Stimulated activated naive CD8-positive, alpha-beta T cell treated with anti-CD3 and anti-CD28 coated beads, Interleukin-15, Interleukin-2, amounts not matched to agents 100 U/mL and 50 U/mL, for 24 hours (primary cell): ENCODE results near the gene EAF1.
"Not testable (repeated sequence)": the region's sequence is repeated elsewhere in the genome, so short reads cannot be mapped to it uniquely, and the experiment has no call there.

ENCODE experiments used
- ATAC-seq: fragments of 150-1000 bp; cut with Tn5 transposase; one replicate; pipeline ENCODE4 v1.10.0; 2021
- DNase-seq: peaks from one replicate; pipeline ENCODE4 v3.0.0; 2021

EAF1 gene

DNA sequence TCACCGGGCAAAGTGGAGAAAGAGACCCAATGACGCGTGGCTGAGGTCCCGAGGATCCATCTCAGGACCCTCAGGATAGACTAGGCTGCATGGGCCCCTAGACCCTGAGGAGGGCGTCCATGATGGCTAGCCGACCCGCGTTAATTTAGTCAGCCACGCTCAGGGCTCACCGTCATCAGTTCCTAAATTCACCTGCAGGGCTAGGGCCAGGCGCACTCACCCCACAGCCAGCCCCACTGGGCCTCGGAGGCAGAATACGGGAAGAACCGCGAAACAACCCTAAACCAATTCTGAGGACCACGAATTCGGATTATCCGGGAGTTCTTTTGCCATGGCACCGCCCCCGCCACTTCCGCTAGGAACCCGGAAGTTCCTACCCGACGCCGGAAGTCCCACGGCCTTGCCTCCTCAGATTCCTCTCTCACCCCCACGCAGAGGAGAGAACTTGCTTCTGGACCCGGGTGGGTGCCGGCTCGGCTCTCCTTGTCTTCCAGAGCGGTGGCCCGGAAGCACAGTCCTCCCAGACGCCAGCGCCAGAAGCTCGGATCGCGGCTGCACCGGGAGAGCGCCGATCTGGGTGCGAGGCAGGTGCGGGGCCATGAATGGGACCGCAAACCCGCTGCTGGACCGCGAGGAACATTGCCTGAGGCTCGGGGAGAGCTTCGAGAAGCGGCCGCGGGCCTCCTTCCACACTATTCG lies at the start of gene EAF1, which contains the start of gene METTL6:
EAF1 (plus strand) TSS at position 417 of the 699 bp plus-strand sequence; CDS start at position 599, 182 bp downstream.
METTL6 (minus strand) TSS at position 363 of the 699 bp plus-strand sequence. CDS start 1,033 bp downstream, outside the sequence.
- ATAC-seq (peak; percentile 91), DNase-seq (peak; percentile 90)

- DNase-seq (peak; percentile 91), ATAC-seq (peak; percentile 94)
These were observed 49.2 kb upstream of the EAF1 start for GRCh38 chr3:15377961-15378791.

DNA sequence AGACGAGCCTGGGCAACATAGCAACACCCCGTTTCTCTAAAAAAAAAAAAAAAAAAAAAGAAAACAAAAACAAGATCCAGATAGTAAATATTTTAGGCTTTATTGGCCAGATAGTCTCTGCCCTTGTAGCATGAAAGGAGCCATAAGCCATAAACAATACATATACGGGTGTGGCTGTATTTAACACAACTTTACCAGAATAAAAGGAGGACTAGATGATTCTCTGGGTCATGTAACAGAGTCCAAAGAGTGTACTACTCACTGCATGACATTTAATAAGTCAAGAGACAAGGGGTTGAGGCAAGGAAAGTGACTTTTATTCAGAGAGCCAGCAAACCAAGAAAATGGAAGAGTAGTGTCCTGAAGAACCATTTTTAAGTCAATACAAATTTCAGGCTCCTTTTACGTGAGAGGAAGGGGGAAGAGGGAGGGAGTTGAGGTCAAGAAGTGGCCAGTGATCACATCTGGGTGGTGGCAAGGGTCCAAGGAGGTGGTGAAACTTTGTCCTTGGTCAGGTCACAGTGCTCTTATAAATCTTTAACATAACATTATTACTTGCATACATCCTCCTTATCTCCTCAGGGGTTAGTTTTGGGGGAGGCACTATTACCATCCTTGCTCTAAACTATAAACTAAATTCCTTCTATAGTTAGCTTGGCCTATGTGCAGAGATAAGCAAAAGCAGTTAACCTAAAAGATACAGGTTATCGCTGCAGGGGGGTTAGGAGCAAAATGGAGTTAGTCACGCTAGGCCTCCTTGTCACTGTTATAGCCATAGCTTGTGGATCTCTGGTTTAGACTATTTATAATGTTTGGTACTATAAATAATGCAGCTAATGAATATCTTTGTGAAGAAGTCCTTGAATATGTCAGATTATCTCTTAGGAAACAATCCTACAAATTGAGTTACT lies 46.2 kb upstream of the EAF1 start:
- DNase-seq (no peak), ATAC-seq (no peak)

- DNase-seq (no peak), ATAC-seq (no peak)
These were observed 44.9 kb upstream of the EAF1 start for GRCh38 chr3:15382405-15382923.

- DNase-seq = no peak
- ATAC-seq = no peak
These were observed 42.7 kb upstream of the EAF1 start for GRCh38 chr3:15384510-15385237.

GRCh38 chr3:15385238-15385695 lies 42.1 kb upstream of the EAF1 start:
- DNase-seq = not testable (repeated sequence)

GRCh38 chr3:15385901-15386653 lies 41.3 kb upstream of the EAF1 start:
- ATAC-seq (no peak), DNase-seq (no peak)

More at GRCh38 chr3:15385238-15385695, 42.1 kb upstream of the EAF1 start:
- not testable (repeated sequence) for ATAC-seq

GRCh38 chr3:15386654-15386955 lies 40.8 kb upstream of the EAF1 start:
- not testable (repeated sequence) for ATAC-seq, DNase-seq

DNA sequence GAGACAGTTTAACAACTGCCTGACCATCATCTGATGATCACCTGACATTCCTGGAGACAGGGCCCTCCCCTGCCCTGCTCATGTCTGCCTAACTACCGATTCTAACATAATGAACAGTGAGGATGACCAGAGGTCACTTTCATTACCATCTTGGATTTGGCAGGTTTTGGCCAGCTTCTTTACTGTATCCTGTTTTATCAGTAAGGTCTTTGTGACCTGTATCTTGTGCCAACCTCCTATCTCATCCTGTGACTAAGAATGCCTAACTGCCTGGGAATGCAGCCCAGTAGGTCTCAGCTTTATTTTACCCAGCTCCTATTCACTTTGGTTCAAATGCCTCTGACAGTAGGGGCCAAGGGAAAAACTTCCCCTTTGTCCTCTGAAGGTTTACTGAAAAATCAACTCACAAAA lies 40.2 kb upstream of the EAF1 start:
- DNase-seq = no peak
- ATAC-seq = no peak

DNA sequence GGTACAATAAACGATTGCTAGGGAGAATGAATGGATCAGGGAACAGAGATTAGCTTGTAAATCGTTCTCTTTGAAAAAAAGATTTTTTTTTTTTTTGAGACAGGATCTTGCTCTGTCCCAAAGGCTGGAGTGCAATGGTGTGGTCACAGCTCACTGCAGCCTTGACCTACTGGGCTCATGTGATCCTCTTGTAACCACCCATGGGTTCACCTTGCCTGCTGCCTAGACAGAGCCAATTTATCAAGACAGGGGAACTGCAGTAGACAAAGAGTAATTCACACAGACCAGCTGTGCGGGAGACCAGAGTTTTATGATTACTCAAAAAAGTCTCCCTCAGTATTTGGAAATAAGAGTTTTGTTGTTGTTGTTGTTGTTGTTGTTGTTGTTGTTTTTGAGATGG lies 39.7 kb upstream of the EAF1 start:
- DNase-seq (no peak), ATAC-seq (no peak)

DNA sequence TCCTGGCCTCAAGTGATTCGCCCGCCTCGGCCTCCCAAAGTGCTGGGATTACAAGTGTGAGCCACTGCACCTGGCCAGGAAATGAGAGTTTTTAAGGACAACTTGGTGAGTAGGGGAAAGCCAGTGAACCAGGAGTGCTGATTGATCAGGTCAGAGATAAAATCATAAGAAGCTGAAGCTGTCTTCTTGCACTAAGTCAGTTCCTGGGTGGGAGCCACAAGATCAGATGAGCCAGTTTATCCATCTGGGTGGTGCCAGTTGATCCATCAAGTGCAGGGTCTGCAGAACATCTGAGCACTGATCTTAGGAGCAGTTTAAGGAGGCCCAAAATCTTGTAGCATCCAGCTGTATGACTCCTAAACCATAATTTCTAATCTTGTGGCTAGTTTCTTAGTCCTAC lies 39.1 kb upstream of the EAF1 start:
- not testable (repeated sequence) for ATAC-seq, DNase-seq

DNA sequence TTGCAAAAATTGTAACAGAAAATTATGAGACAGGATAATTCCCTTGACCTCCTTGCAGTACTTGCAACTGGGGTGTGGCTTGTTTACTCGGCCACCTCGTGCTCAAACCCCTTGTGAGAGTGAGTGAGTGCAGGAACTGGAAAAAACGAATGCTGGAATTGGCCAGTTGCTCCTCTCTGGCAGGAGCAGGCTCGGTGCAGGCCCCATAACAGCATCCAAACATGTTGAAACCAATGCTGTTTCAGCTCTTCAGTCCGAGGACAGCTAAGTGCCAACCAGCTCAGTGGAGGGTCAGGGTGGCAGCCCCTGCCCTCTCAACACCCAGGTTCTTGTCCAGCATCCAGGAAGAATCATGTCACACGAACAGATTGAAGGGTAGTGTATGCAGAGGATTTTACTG lies 36.9 kb upstream of the EAF1 start:
- ATAC-seq = no peak

GRCh38 chr3:15391007-15391406 lies 36.4 kb upstream of the EAF1 start:
- ATAC-seq (no peak), DNase-seq (no peak)

More for the DNA sequence above, 36.9 kb upstream of the EAF1 start:
- no peak for DNase-seq

GRCh38 chr3:15393252-15393651 lies 34.1 kb upstream of the EAF1 start:
- not testable (repeated sequence) for DNase-seq, ATAC-seq

GRCh38 chr3:15398731-15399133 lies 28.7 kb upstream of the EAF1 start:
- ATAC-seq, DNase-seq: not testable (repeated sequence)

DNA sequence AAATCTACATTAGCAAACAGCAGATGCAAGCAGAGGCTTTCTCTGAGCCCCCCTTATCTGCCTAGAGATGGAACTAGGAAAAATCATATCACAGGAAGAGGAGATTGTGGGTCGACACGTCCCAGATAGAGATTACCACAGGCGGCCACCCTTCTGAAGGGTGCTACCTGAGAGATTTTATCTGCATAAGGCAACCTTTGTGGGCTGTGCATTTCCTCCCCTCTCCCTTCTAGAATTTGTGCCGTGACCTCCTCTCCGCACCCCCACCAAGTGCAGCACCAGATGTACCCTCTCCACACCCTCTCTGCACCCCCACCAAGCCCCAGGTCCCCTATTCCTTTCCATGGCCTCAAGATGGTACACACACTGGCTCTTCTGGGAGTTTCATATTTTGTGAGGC lies 27.4 kb upstream of the EAF1 start:
- peak; percentile 14 for DNase-seq
- ATAC-seq = peak; percentile 61

DNA sequence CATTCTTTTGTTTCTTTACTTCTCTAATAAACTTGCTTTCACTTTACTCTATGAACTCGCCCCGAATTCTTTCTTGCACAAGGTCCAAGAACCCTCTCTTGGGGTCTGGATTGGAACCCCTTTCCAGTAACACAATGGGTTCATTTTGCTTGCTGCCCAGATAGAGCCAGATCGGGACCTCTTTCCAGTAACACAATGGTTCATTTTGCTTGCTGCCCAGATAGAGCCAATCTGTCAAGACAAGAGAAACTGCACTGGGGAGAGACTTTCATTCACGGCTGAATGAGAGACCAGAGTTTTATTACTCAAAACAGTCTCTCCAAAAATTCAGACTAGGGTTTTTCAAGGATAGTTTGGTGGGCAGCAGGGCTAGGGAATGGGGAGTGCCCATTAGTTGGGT lies 25.5 kb upstream of the EAF1 start:
- ATAC-seq (no peak), DNase-seq (no peak)

GRCh38 chr3:15403495-15403894 lies 23.9 kb upstream of the EAF1 start:
- DNase-seq (no peak), ATAC-seq (no peak)

DNA sequence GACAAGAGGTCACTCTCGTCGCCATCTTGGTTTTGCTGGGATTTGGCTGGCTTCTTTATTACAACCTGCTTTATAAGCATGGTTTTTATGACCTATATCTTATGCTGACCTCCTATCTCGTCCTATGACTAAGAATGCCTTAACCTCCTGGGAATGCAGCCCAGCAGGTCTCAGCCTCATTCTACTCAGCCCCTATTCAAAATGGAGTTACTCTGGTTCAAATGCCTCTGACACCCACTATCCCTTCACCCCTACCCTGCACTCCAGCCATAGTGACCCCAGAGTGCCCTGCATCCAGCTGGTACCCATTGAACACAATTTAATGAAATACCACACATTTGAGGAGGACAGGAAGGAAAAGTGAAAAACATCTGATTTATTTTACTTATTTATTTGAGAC lies 23.4 kb upstream of the EAF1 start:
- DNase-seq = no peak
- no peak for ATAC-seq

GRCh38 chr3:15404767-15405166 lies 22.6 kb upstream of the EAF1 start:
- no peak for ATAC-seq
- DNase-seq = no peak
